Measurements from ENCODE around the gene NRXN2.
"Not testable (repeated sequence)": the region's sequence is repeated elsewhere in the genome, so short reads cannot be mapped to it uniquely, and the experiment has no call there.

NRXN2 gene

DNA sequence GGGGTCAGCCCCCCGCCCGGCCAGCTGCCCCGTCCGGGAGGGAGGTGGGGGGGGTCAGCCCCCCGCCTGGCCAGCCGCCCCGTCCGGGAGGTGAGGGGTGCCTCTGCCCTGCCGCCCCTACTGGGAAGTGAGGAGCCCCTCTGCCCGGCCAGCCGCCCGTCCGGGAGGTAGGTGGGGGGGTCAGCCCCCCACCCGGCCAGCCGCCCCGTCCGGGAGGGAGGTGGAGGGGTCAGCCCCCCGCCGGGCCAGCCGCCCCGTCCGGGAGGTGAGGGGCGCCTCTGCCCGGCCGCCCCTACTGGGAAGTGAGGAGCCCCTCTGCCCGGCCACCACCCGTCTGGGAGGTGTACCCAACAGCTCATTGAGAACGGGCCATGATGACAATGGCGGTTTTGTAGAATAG, 21.0 kb downstream of the NRXN2 start:
- H3K36me3 ChIP-seq (replicated peaks); H3K4me3 ChIP-seq; H3K9me3 ChIP-seq; in situ Hi-C loops (cut with MboI; ENCODE audit: low sequenced_read_pairs); H3K4me1 ChIP-seq; DNase-seq (ENCODE audit: low spot score in 2 of 2): not testable (repeated sequence)
- H3K27me3 ChIP-seq (ENCODE audit: low read depth): peaks cover 11% of the 10 kb centered on the region

DNA sequence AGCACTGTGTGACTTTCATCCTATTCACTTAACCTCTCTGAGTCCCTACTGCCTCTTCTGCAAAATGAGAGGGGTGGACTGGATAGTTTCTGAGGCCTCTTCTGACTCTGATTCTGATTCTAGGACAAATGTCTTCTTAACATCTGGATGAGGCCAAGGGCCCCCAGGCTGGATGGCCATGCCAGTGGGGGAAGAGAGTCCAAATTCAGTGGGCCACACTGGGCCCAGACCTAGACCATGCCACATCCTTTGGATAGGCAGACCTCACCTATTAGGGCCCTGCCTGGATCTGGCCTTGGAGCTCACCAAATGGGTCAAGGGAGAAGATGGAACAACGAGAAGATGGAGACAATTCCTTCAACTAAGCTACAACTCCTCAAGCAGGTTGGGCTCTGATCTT, 24.6 kb downstream of the NRXN2 start:
- Histone ChIP-seq H3K36me3 (replicated peaks) (no peaks in the 10 kb centered on the region), H3K4me1 (no peaks in the 10 kb centered on the region), H3K9me3 (no peaks in the 10 kb centered on the region), H3K4me3 (no peak overlapping the region), H3K27me3 (ENCODE audit: low read depth) (peaks cover 21% of the 10 kb centered on the region)
- in situ Hi-C loops (cut with MboI; ENCODE audit: low sequenced_read_pairs): no loop called here
- DNase-seq (ENCODE audit: low spot score in 2 of 2): no peak

DNA sequence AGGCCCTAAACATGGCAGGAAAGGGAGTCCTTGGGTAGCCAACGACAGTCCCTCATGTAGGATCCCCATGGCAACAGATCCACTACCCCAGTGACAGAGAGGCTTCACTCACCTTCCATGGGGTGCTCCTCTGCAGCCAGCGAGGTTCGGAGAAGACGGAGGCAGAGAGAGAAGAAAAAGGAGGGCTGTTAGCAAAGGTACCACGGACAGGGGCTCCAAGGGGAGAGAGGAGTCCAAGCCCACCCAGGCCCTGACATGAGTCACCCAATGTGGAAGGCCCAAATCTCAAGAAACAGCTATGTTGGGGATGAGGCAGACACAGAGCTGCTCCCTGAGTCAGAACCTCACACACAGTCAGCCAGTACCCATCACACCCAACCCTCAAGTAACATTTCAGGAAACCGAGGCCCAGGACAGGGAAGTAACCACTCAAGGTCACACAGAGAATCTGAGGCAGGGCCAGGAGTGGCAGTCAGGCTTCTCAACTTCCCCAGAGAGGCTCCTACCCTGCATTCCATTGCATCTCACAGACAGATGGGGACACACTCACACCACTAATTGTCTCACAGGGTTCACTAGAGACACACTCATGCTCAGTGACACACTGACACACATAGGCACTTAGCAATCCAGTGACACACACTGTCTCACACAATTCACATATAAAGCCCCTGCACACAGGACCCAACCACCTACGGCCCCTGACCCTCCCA, 25.2 kb downstream of the NRXN2 start:
- in situ Hi-C loops (cut with MboI; ENCODE audit: low sequenced_read_pairs): no loop called here
- Histone ChIP-seq H3K4me3 (no peak overlapping the region), H3K4me1 (no peaks in the 10 kb centered on the region), H3K27me3 (ENCODE audit: low read depth) (peaks cover 25% of the 10 kb centered on the region), H3K9me3 (no peaks in the 10 kb centered on the region), H3K36me3 (replicated peaks) (no peaks in the 10 kb centered on the region)
- DNase-seq (ENCODE audit: low spot score in 2 of 2): no peak

GRCh38 chr11:64696045-64696444, 27.0 kb downstream of the NRXN2 start:
- H3K4me3 ChIP-seq: no peak overlapping the region
- H3K27me3 ChIP-seq (ENCODE audit: low read depth): peaks cover 39% of the 10 kb centered on the region
- in situ Hi-C loops (cut with MboI; ENCODE audit: low sequenced_read_pairs): no loop called here
- H3K36me3 ChIP-seq (replicated peaks): no peaks in the 10 kb centered on the region
- no peaks in the 10 kb centered on the region for H3K9me3 ChIP-seq
- DNase-seq (ENCODE audit: low spot score in 2 of 2): no peak
- no peaks in the 10 kb centered on the region for H3K4me1 ChIP-seq

- no peak for DNase-seq (ENCODE audit: low spot score in 2 of 2)
- peaks cover 39% of the 10 kb centered on the region for H3K27me3 ChIP-seq (ENCODE audit: low read depth)
- H3K4me1 ChIP-seq: no peaks in the 10 kb centered on the region
- H3K36me3 ChIP-seq (replicated peaks): no peaks in the 10 kb centered on the region
- no peak overlapping the region for H3K4me3 ChIP-seq
- H3K9me3 ChIP-seq: no peaks in the 10 kb centered on the region
- in situ Hi-C loops (cut with MboI; ENCODE audit: low sequenced_read_pairs): no loop called here
Measured at GRCh38 chr11:64695548-64695947, 27.4 kb downstream of the NRXN2 start.

- Histone ChIP-seq H3K4me3 (no peak overlapping the region), H3K9me3 (no peaks in the 10 kb centered on the region), H3K36me3 (replicated peaks) (no peaks in the 10 kb centered on the region), H3K4me1 (no peaks in the 10 kb centered on the region), H3K27me3 (ENCODE audit: low read depth) (peaks cover 39% of the 10 kb centered on the region)
- DNase-seq (ENCODE audit: low spot score in 2 of 2): peak in 1 of 2 experiments; percentile 32
- in situ Hi-C loops (cut with MboI; ENCODE audit: low sequenced_read_pairs): no loop called here
Measured at GRCh38 chr11:64694821-64695365, 28.1 kb downstream of the NRXN2 start.

DNA sequence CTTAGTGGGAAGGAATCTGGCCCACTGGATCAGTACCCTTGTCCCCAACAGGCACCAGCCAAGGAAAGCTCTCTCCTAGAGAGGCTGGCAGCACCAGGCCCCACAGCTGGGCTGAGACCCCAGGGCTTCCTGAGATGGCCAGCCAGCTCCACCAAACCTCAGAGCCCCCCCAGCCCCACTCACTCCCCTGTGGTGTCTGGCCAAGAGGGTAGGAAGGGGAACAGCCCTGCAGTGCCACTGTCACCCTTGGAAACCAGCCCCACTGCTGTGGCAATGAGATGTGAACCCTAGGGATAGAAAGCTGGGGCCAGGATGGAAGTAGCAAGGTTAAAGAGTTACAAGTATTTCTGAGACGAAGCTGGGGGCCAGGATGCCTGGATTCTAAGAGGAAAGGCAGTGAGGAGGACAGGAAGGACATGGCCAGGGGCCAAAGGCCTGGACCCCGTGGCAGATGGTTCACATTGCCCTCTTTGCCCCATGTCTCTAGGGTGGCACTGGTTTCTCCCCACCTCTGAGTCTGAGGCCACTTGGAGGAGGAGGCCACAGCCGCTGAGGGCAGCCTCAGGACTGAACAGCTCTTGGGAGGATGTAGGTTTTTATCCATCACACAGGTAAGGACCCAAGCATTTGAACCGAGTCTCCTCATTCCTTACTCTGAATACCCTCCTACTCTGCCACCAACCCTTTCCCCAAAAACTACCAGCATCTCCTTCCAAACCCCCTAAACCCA, 28.8 kb downstream of the NRXN2 start:
- Histone ChIP-seq H3K9me3 (no peaks in the 10 kb centered on the region), H3K27me3 (ENCODE audit: low read depth) (peaks cover 39% of the 10 kb centered on the region), H3K36me3 (replicated peaks) (no peaks in the 10 kb centered on the region), H3K4me3 (no peak overlapping the region), H3K4me1 (no peaks in the 10 kb centered on the region)
- in situ Hi-C loops (cut with MboI; ENCODE audit: low sequenced_read_pairs): no loop called here
- no peak for DNase-seq (ENCODE audit: low spot score in 2 of 2)

DNA sequence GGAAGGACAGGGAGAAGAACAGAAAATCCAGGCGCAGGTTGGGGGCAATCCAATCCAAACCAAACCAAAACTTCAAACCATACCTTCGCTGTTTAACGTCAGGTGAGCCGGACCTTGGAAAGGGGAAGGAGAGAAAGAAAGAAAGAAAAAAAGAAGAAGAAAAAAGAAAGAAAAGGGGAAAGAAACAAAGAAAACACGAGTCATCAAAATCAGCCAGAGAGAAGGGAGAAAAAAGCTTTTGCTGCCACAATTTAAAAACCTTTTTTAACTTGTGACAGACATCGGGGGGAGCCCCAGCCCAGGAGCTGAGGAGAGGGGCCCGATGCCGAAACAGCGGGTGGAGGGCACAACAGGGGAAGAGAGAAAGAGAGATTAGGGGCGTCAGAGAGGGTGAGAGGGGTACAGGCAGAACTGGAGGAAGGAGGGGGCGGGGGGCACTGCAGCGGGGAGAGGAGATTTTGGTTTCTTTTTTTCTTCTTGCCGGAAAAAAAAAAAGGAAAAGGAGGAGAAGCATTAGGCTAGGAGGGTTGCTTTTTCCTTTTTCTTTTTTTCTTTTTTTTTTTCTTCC, 30.1 kb downstream of the NRXN2 start:
- no peaks in the 10 kb centered on the region for H3K36me3 ChIP-seq (replicated peaks)
- DNase-seq (ENCODE audit: low spot score in 2 of 2): no peak
- H3K9me3 ChIP-seq: no peaks in the 10 kb centered on the region
- in situ Hi-C loops (cut with MboI; ENCODE audit: low sequenced_read_pairs): no loop called here
- H3K27me3 ChIP-seq (ENCODE audit: low read depth): peaks cover 39% of the 10 kb centered on the region
- no peak overlapping the region for H3K4me3 ChIP-seq
- H3K4me1 ChIP-seq: no peaks in the 10 kb centered on the region

DNA sequence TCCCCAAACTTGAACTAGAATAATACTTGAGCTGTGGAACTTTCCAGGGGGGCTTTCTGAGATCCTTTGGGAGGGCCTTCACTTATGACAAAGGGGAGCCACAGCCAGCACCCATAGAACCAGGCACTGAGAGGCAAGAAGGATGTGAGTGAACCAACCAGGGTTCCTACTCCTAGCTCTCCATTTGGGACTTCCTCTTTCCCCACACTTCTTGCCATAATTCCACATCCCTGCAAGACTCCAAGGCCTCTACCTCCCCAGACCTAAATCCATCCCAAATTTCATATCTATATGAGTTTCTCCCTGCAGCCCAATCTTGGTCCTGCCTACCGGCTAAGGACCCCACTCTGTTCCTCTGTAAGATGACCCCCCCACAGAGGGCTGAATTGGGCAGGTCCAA, 31.5 kb downstream of the NRXN2 start:
- in situ Hi-C loops (cut with MboI; ENCODE audit: low sequenced_read_pairs): no loop called here
- H3K36me3 ChIP-seq (replicated peaks): no peaks in the 10 kb centered on the region
- no peaks in the 10 kb centered on the region for H3K9me3 ChIP-seq
- H3K4me1 ChIP-seq: no peaks in the 10 kb centered on the region
- H3K4me3 ChIP-seq: no peak overlapping the region
- no peak for DNase-seq (ENCODE audit: low spot score in 2 of 2)
- H3K27me3 ChIP-seq (ENCODE audit: low read depth): peaks cover 39% of the 10 kb centered on the region

GRCh38 chr11:64690235-64690634, 32.8 kb downstream of the NRXN2 start:
- H3K9me3 ChIP-seq: no peaks in the 10 kb centered on the region
- H3K27me3 ChIP-seq (ENCODE audit: low read depth): peaks cover 35% of the 10 kb centered on the region
- H3K4me1 ChIP-seq: no peaks in the 10 kb centered on the region
- H3K36me3 ChIP-seq (replicated peaks): no peaks in the 10 kb centered on the region
- H3K4me3 ChIP-seq: no peak overlapping the region
- in situ Hi-C loops (cut with MboI; ENCODE audit: low sequenced_read_pairs): no loop called here
- no peak for DNase-seq (ENCODE audit: low spot score in 2 of 2)

DNA sequence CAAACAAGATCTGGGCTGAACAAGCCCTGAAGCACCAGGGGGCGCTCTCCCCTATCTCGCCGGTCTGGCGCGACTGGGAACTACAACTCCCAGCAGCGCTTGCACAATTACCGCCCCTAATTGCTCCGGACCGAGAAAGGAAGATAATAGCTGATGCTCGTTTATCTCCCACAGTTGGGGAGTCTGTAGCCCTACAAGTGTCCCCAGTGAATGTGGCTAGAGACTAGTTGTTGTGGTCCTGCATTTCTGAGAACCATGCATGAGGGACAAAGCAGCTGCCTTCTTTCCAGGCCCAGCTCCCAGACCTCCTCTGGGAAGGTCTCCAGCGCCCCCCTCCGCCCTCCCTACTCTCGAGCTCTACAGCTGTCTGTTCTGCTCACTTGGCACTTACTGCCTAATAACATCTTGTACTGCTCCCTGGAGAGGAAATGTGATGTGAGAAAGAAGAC, 34.4 kb downstream of the NRXN2 start:
- Histone ChIP-seq H3K9me3 (no peaks in the 10 kb centered on the region), H3K27me3 (ENCODE audit: low read depth) (peaks cover 19% of the 10 kb centered on the region), H3K4me1 (no peaks in the 10 kb centered on the region), H3K36me3 (replicated peaks) (no peaks in the 10 kb centered on the region), H3K4me3 (peak overlapping the region; percentile 33)
- DNase-seq (ENCODE audit: low spot score in 2 of 2): peak; percentile 83 to 97
- in situ Hi-C loops (cut with MboI; ENCODE audit: low sequenced_read_pairs): no loop called here

DNA sequence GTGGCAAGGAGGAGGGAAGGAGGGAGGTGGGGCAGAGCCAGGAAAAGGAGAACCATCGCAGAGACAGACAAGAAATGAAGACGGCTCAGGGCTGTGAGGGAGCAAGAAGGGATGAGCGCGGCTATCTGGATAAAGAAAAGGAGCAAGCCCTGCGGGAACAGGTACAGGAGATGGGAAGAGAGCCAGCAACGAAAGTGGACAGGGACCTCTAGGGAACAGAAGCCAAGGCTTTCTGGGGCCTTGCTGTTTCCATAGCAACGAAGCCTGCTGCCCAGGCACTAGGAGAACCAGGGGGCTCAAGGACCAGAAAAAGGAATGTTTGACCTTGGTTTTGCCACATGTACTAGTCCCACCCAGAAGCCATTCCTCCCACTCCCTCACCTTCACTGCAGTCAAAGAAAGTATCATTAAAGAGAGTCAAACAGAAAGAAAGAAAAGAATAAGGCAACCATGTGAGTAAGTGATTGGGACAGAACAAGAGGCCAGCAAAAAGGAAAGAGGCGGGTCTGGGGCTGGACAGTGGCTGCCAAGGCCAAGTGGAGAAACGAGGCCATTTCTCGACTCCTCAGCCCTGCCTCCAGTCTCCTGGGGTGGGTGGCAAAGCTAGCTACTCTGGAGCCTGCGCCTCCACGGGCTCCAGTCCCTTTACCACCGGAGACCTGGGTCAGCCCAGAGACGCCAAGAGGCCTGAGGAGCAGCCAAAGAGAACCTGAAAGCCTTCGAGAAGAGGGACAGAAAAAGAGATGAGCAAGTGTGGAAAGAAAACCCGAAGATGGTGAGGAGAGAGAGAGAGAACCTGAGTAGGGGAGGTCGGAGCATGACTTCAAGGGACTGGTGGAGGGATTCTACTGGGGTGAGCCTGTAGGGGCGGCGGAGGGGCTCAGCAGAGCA, 35.1 kb downstream of the NRXN2 start:
- Histone ChIP-seq H3K4me1 (no peaks in the 10 kb centered on the region), H3K36me3 (replicated peaks) (no peaks in the 10 kb centered on the region), H3K9me3 (no peaks in the 10 kb centered on the region), H3K27me3 (ENCODE audit: low read depth) (peaks cover 15% of the 10 kb centered on the region), H3K4me3 (no peak overlapping the region)
- in situ Hi-C loops (cut with MboI; ENCODE audit: low sequenced_read_pairs): no loop called here
- no peak for DNase-seq (ENCODE audit: low spot score in 2 of 2)

DNA sequence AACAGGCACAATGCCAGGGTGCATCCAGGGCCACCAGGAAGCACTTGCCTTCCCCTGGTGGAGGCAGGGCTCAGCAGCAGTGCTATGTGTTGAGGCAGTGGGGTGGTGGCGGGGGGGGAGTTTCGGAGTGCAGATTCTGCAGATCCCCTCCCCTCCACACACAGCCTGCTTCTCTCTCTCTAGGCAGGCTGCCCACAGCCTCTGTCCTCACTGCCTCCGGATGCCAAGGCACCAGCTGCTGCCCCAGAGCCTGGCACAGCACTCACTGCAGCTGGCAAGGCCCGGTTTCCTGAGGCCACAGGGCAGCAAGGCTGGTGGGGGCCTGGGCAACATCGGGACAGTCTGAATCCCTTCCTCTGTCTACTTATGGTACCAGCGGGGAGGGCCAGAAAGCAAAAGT, 35.8 kb downstream of the NRXN2 start:
- no peaks in the 10 kb centered on the region for H3K36me3 ChIP-seq (replicated peaks)
- in situ Hi-C loops (cut with MboI; ENCODE audit: low sequenced_read_pairs): no loop called here
- no peak overlapping the region for H3K4me3 ChIP-seq
- H3K4me1 ChIP-seq: no peaks in the 10 kb centered on the region
- peaks cover 11% of the 10 kb centered on the region for H3K27me3 ChIP-seq (ENCODE audit: low read depth)
- H3K9me3 ChIP-seq: no peaks in the 10 kb centered on the region
- no peak for DNase-seq (ENCODE audit: low spot score in 2 of 2)

All from HAP-1 (cell line).